Activated naive CD4-positive, alpha-beta T cell treated with anti-CD3 and anti-CD28 coated beads, Interleukin-2, amount 50 U/mL, for 72 hours (primary cell): ENCODE measurements around the gene RMI2. TPM values are rescaled to one million over a fixed set of nuclear protein-coding genes. Genes with fewer than 3 reads are reported as not detected.
"Not testable (repeated sequence)": the region's sequence is repeated elsewhere in the genome, so short reads cannot be mapped to it uniquely, and the experiment has no call there.

ENCODE experiments used
- ATAC-seq, 2 donors: fragments of 150-1000 bp; cut with Tn5 transposase; 2 replicates each; pipeline ENCODE4 v1.10.0; 2021; ENCODE audit warnings: mild to moderate bottlenecking in 2 of 2, moderate library complexity in 2 of 2
- DNase-seq, 2 donors: peaks; one replicate each; pipeline ENCODE4 v3.0.0; 2021 to 2022; ENCODE audit warnings: low spot score in 2 of 2
- H3K27ac Mint-ChIP-seq, 2 donors: one replicate each; pipeline ENCODE4 v1.8.0; 2022; ENCODE audit warnings: mild to moderate bottlenecking in 2 of 2, mixed read lengths in 2 of 2
- H3K36me3 Mint-ChIP-seq, 2 donors: one replicate each; pipeline ENCODE4 v1.8.0; 2022; ENCODE audit warnings: mixed read lengths in 2 of 2
- H3K9me3 Mint-ChIP-seq, 2 donors: one replicate each; pipeline ENCODE4 v1.8.0; 2022; ENCODE audit warnings: mixed read lengths in 2 of 2
- total RNA-seq, 2 donors: library from RNA; stranded (reverse); gene quantifications; one replicate each; pipeline ENCODE4 v1.2.3, GENCODE V29; 2022

Gene RMI2
- total RNA-seq, 2 donors from 2014 or later, result 40.4 to 78.1 TPM

DNA sequence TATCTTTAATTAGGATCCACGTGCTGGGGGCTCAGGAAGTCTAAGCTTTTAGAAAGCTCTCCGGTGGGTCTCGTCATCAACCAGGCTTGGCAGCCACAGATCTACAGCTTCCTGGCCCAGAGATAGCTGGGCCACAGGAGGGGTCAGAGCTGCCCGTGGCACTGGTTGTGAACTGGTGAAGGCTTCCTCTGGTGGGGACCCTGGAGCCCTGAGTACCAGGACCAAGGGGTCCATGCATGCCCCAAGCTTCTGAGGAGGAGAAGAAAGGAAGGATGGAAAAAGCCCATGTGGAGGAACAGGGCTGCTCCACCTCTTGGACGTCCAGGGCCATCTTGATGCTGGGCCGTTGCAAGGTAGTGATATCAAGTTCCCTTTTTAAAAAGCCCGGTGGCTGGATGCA lies 13.3 kb downstream of the RMI2 start:
- DNase-seq (no peak), ATAC-seq (no peak)
- H3K9me3 Mint-ChIP-seq, result peaks cover 0 to 4% of the 10 kb centered on the region in 2 donors
- H3K36me3 Mint-ChIP-seq, result peaks cover 6 to 21% of the 10 kb centered on the region in 2 donors
- H3K27ac Mint-ChIP-seq, result no peak overlapping the region

DNA sequence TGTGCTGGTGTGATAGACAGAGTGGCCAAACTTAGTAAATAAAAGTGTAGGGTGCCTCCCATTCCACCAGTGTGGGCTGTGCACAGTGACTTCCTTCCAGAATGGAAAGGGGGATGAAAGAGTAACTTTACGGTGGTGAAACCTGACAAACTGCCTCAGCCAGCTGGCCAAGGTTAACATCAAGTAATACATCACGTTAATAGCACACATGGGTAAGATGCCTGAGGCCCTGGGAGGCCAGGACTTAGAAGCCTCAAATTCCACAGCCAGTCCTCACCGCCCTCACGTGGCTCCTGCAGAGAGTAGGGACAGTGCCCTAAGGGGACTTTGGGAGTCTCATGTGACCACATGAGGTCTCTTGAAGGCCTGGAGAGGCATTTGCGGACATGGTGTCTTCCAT lies 14.1 kb downstream of the RMI2 start:
- ATAC-seq (no peak), DNase-seq (no peak)
- peaks cover 0 to 4% of the 10 kb centered on the region in 2 donors for H3K9me3 Mint-ChIP-seq
- H3K27ac Mint-ChIP-seq, result no peak overlapping the region
- peaks cover 0 to 14% of the 10 kb centered on the region in 2 donors for H3K36me3 Mint-ChIP-seq

DNA sequence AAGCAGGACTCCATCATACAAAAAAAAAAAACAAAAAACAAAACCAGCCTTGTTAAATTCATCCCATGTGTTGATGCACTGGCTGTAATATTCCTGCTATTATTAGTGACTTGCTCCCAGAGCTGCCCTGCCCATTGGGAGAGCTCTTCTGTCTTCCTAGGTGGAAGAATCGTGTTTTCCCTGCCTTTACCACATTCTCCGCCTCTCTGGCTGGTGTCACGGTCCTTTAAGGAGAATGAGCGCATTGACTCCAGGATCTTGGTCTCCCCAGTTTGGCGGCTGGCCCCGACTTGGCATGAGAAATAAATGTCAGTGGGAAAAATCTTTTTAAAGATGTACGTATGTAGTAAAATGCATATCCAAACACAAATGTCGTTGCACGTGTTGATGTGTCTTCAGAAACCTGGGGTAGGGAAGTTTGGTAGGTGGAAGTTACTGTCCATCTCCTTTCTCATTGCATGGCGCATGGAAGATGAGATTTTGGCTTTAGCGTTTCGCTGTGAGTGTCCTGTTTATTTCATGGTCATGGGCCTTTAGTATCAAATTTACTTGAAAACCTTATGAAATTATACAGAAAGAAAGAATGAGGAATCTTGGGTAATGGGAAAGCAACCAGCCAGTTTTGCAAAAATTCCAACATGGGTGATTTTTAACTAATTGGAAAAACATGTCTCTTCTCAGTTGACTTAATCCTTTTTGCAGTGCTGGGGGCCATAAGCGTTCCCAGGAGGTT lies 15.5 kb downstream of the RMI2 start:
- Mint-ChIP-seq H3K36me3 (peaks cover 0 to 14% of the 10 kb centered on the region in 2 donors), H3K9me3 (peaks cover 0 to 4% of the 10 kb centered on the region in 2 donors), H3K27ac (no peak overlapping the region)
- DNase-seq (no peak), ATAC-seq (no peak)

DNA sequence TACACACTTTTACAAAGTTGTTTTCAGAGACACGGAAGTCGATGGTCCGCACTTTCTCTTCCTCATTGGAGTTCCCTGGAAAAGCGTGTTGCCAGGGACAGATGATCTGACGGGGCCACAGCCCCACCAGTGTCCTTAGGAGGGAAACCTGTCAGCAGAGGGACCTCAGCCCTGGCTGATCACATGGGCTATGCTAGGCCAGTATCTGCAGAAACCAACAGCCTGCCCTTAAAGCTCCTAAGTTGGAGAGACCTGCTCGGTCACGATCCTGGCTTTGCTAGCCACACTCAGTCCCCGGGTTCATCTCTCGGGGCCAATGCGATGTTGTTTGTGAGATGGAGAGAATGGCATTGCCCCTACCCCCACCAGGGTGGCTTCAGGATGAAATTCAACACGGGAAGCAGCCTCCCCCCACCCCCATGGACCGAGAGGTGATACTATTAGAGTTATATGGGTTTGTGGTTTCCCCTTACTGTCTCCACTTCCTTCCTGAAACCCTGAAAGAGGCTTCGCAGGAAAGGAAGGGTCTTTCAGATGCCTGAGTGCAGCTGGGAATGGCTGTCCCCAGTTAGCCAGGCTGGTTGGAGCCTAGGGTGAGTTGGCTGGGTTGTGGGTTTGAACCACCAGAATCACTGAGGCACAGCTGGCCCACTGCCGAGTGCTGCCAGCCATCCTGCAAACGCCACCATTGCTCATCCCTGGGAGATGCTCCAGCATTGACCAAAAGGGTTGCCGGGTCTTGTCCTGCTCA lies 16.6 kb downstream of the RMI2 start:
- DNase-seq (peak; percentile 20 to 71), ATAC-seq (peak; percentile 32 to 50)
- Mint-ChIP-seq H3K36me3 (peaks cover 0 to 13% of the 10 kb centered on the region in 2 donors), H3K9me3 (peaks cover 0 to 4% of the 10 kb centered on the region in 2 donors), H3K27ac (peak overlapping the region in 1 of 2 donors; percentile 77)

DNA sequence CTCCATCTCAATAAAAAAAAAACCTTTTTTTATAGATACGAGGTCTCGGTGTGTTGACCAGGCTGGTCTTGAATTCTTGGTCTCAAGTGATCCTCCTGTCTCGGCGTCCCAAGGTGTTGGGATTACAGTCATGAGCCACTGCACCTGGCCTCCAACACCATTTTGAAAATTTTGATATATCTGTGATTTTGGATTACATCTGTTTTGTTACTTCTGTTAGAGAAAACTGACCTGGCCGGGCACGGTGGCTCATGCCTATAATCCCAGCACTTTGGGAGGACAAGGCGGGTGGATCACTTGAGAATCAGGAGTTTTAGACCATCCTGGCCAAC lies 18.6 kb downstream of the RMI2 start:
- no peak for DNase-seq
- Mint-ChIP-seq H3K36me3 (peaks cover 0 to 7% of the 10 kb centered on the region in 2 donors), H3K27ac (peak overlapping the region in 1 of 2 donors; percentile 53), H3K9me3 (peaks cover 0 to 4% of the 10 kb centered on the region in 2 donors)
- ATAC-seq, result no peak

DNA sequence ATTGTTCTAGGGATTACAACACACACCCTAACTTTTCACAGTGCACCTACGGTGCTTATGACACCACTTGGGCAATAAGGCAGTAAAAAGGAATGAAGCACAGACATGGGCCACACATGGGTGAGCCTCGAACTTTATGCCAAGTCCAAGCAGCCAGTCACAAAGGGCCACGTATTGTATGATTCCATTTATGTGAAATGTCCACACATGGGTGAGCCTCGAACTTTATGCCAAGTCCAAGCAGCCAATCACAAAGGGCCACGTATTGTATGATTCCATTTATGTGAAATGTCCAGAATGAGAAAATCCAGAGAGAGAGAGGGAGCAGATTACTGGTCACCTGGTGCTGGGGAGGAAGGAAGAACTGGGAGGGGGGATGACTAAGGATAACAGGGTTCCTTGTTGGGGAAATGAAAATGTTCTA lies 22.2 kb downstream of the RMI2 start:
- Mint-ChIP-seq H3K27ac (no peak overlapping the region), H3K36me3 (peaks cover 0 to 7% of the 10 kb centered on the region in 2 donors), H3K9me3 (peaks cover 0 to 4% of the 10 kb centered on the region in 2 donors)
- DNase-seq, result no peak
- no peak for ATAC-seq

DNA sequence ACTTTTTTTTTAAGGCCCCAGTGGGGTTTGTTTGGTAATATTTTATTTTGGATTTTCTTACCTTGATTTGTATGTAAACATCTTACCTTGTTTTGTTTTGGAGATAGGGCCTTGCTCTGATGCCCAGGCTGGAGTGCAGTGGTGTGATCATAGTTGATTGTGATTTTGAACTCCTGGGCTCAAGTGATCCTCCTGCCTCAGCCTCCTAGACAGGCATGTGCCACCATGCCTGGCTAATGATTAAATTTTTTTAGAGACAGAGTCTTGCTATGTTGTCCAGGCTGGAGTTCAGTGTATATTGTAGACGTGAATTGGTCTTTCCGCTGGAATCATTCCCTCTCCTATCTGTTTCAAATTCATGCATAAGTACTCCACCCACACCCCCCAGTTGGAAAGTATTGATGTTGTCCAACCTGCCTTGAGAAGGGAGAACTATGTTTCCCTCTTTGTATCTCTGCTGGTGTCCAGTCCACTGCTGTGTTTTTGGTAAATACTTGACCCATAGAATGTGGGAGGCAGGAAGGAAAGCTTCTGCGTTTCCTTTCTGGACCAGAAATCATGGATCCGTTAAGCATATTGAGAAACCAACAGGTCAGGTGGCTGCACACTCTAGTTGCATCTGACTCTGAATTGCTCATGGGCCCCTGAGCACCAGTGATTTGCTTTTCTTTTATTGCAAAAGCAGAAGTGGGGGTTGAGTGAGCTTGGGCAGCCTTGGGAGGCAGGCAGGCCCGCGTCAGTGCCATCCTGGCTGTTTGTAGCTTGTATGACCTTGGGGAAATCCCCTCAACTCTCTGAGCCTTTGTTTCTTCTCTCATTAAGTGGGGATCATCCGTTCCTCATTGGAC lies 25.0 kb downstream of the RMI2 start:
- no peak for DNase-seq
- Mint-ChIP-seq H3K27ac (no peak overlapping the region), H3K9me3 (no peaks in the 10 kb centered on the region), H3K36me3 (no peaks in the 10 kb centered on the region)
- ATAC-seq, result peak in 1 of 2 donors; percentile 53

DNA sequence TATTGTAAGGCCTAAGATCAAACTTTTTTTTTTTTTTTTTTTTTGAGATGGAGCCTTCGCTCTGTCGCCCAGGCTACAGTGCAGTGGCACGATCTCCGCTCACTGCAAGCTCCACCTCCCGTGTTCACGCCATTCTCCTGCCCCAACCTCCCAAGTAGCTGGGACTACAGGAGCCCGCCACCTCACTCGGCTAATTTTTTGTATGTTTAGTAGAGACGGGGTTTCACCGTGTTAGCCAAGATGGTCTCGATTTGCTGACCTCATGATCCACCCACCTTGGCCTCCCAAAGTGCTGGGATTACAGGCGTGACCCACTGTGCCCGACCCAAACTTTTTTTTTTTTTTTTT lies 25.6 kb downstream of the RMI2 start:
- H3K9me3 Mint-ChIP-seq, H3K27ac Mint-ChIP-seq, H3K36me3 Mint-ChIP-seq, DNase-seq, ATAC-seq: not testable (repeated sequence)

DNA sequence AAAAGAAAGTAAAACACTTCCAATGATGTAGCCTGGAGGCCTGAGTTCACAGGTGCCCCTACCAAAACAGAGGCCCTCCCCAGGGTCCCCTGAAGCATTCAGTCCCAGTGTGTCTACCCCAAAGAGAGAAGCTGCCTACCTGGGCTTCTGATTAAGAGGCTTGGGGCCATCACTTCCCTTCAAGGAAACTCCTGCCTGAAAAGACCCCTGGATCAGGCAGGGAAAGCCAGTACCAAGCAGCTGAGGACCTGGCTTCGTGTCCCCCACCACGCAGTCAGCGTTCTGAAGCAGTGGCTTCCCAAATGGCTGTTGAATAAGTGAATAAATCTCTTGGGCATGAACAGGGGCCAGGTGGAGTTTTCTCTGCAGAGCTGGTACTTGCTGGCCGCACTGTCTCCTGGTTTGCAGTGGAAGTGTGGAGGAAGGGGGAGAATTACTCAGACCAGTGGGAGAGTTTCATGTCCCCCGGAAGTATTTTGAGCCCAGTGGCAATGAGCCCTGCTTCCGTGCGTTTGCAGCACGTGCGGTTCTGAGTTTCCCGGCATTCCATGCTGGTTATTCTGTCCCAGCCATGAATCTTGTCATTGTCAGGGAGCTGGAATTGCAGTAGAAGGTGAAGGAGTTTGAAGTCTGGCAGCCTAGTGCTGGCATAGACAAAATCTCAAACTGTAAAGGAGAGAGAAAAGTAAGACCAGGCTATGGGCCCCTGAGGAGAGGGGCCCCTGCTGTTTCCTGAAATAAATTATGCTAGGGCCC lies 27.0 kb downstream of the RMI2 start:
- Mint-ChIP-seq H3K27ac (peak overlapping the region in 1 of 2 donors; percentile 79), H3K36me3 (no peaks in the 10 kb centered on the region)

DNA sequence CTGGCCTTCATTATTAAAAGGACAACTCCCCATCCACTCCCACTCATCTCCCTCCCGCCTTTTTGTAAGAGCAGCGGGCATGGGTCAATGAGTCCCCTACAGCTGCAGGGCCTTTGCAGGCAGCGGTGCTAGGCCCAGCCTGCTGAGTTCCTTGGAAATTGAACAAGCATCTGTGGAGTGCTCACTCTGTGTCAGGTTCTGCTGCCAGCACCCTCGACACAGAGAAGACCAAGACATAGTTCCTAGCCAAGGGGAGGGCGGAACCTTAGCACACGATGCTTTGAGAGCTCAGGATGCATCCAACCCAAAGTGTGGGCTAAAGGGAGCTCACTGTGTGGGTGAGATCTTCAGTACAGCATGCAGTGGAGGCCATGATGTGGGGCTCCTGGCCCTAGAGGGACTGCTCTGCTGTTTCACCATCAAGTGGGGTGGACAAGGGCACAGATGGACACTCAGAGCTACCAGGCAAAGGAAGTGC lies 27.6 kb downstream of the RMI2 start:
- Mint-ChIP-seq H3K36me3 (peaks cover 0 to 5% of the 10 kb centered on the region in 2 donors), H3K27ac (no peak overlapping the region), H3K9me3 (no peaks in the 10 kb centered on the region)
- ATAC-seq (no peak), DNase-seq (no peak)

More for the DNA sequence above, 27.0 kb downstream of the RMI2 start:
- H3K9me3 Mint-ChIP-seq, result no peaks in the 10 kb centered on the region
- DNase-seq (no peak), ATAC-seq (no peak)

DNA sequence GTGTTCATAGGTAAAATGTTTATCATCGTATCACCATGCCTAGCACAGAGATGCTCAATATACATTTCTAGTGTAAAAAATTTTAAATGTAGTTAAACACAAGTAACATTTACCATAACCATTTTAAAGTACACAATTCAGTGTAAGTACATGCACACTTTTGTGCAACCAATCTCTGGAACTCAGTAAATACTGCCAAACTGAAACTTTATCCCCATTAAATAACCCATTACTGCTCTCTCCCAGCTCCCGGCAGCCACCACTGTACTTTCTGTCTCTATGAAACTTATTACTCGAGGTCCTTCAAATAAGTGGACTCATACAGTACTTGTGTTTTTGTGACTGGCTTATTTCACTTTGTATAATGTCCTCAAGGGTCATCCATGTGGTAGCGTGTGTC lies 29.0 kb downstream of the RMI2 start:
- no peaks in the 10 kb centered on the region for H3K9me3 Mint-ChIP-seq
- H3K27ac Mint-ChIP-seq, result no peak overlapping the region
- DNase-seq (no peak), ATAC-seq (no peak)
- H3K36me3 Mint-ChIP-seq, result peaks cover 0 to 14% of the 10 kb centered on the region in 2 donors

DNA sequence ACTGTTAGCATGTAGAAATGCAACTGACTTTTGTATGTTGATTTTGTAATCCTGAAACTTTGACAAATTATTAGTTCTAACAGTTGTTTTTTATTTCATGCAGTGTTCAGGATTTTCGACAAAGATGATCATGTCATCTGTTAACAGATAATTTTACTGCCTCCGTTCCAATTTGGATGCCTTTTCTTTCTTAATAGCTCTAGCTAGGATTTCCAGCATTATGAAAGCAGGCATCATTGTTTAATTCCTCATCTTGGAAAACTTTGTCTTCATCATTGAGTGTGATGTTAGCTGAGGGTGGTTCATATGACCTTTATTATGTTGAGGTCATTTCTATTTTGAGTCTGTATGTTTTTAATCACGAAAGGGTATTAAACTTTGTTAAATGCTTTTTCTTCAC lies 31.9 kb downstream of the RMI2 start:
- Mint-ChIP-seq H3K9me3 (no peaks in the 10 kb centered on the region), H3K36me3 (peaks cover 6 to 18% of the 10 kb centered on the region in 2 donors), H3K27ac (no peak overlapping the region)
- no peak for DNase-seq
- ATAC-seq, result no peak

DNA sequence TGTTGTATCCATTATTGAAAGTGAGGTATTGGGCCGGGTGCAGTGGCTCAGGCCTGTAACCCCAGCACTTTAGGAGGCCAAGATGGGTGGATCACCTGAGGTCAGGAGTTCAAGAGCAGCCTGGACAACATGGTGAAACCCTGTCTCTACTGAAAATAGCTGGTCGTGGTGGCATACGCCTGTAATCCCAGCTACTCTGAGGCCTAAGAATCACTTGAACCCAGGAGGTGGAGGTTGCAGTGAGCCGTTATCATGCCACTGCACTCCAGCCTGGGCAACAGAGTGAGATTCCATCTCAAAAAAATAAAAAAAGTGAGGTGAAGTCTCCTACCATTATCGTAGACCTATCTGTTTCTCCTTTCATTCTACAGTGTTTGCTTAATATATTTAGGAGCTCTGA lies 33.7 kb downstream of the RMI2 start:
- DNase-seq, ATAC-seq, H3K9me3 Mint-ChIP-seq: not testable (repeated sequence)
- Mint-ChIP-seq H3K27ac (peak overlapping the region; percentile 46 to 88), H3K36me3 (peaks cover 6 to 18% of the 10 kb centered on the region in 2 donors)

DNA sequence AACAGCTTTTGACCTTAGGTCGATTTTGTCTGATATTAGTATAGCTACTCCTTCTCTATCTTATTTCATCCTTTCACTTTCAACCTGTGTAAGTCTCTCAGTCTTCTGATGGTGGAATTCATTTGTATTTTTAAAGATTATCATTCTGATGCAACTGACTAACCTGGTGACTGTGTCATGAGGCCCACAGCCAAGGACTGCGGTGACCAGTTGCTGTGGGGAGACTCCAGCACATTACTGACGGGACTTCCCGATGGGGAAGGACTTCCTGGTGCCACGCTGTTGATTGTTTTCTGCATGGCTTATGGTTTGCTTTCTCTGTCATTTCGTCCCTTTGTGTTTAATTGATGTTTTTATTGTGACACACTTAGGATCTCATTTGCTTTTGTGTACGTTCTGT lies 34.2 kb downstream of the RMI2 start:
- no peak for DNase-seq
- ATAC-seq, result peak; percentile 90 to 93
- H3K36me3 Mint-ChIP-seq, result peaks cover 6 to 18% of the 10 kb centered on the region in 2 donors
- peak overlapping the region; percentile 46 to 88 for H3K27ac Mint-ChIP-seq
- no peaks in the 10 kb centered on the region for H3K9me3 Mint-ChIP-seq

DNA sequence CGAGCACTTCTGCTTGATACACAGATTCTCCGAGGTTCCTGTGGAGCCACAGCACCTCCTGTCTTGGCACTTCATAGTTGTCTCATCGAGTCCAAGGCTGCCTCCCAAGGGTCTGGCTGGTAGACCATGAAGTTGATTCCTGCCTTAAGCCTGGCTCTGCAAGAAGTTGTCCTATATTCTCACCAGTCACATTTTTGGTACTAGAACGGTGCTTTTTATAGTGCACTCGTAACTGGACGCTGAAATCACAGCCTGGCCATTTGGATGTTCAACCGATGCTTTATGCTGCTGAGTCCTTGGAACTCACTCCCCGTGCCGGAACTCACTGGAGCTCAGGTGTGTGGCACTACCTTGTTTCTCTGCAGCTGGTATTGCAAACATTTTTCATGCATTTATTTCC lies 35.6 kb downstream of the RMI2 start:
- no peak overlapping the region for H3K27ac Mint-ChIP-seq
- H3K9me3 Mint-ChIP-seq, result no peaks in the 10 kb centered on the region
- H3K36me3 Mint-ChIP-seq, result peaks cover 6 to 18% of the 10 kb centered on the region in 2 donors
- ATAC-seq (no peak), DNase-seq (no peak)

DNA sequence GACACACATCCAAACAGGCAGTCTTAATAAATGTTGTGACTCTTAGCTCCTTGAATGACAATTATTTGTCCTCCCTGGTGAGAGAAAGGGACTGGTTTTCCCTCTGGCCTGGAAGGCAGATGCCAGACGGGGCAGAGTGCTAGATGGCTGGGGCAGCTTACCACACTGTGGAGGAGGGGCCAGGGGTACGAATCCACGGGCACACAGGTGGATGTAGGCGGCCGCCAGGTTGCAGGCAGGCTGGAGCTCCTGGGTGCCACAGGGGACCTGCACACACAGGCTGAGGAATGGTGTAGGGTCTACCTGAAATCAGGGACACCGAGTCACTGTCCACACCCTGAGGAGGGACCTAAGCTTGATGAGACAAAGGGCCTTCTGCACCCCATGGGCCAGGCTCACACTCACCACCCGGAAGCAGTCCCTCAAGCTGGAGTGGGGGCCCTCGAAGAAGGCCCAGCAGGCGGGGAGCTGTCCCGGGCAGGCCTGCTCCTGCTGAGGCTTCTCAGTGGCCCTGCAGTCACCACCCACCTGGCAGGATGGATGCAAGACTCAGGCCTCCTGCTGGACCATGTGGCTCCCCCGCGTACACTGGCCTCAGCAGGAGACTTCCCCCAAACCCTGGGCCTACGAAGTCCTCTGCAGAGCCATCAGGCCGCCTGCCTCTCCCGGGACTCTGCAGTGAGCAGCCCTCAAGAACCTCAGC lies 38.4 kb downstream of the RMI2 start:
- no peak for DNase-seq

More for the DNA sequence above, 38.4 kb downstream of the RMI2 start:
- Mint-ChIP-seq H3K36me3 (peaks cover 6 to 10% of the 10 kb centered on the region in 2 donors), H3K27ac (no peak overlapping the region), H3K9me3 (no peaks in the 10 kb centered on the region)
- no peak for ATAC-seq
